Stomach (tissue), 4 donors: ENCODE results near the gene ATP13A1.

Experiments used
- CTCF ChIP-seq, 7 experiments: fragments of 450-650 bp in 4 of 7; fragments of 200-600 bp in 3 of 7; sonication (generic) in 3 of 7; IDR thresholded peaks; one replicate each; pipeline ENCODE4 v1.5.1; 2016 to 2019; ENCODE audit warnings: antibody characterized with exemption in 7 of 7, control low read depth in 2 of 7, mild to moderate bottlenecking in 1 of 7
- POLR2A ChIP-seq, 4 donors: fragments of 450-650 bp; IDR thresholded peaks; one replicate each; pipeline ENCODE4 v1.6.1; 2016; ENCODE audit warnings: antibody characterized with exemption in 4 of 4, control low read depth in 2 of 4, mild to moderate bottlenecking in 1 of 4, moderate library complexity in 1 of 4

DNA sequence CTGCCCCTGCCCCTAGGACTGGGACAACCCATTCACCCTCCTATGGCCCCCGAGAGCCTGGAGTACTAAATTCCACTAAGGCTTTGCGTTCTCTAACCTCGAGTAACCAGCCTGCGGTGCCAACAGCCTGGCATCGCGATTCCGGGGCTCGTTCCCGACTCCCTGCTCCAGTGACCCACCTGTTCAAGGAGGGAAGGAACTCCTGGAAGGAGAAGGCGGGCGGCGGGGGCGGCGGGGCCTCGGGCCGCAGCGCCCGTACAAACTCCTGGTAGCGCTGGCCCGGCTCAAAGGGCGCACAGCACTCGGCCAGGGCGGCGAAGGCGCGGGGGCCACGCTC lies 26.3 kb downstream of the ATP13A1 start:
- no peak for TF ChIP-seq CTCF (IDR thresholded peaks at IDR 0.05)
- no peak for TF ChIP-seq POLR2A (IDR thresholded peaks at IDR 0.05)
